Smooth muscle cell (in vitro differentiated cells): ENCODE measurements around the gene SPRR4. TPM values are rescaled to one million over a fixed set of nuclear protein-coding genes. Genes with fewer than 3 reads are reported as not detected.

Source experiments
- DNase-seq: peaks from one replicate; lab custom pipeline; 2025; ENCODE audit not compliant: unreplicated experiment; lab: John Stamatoyannopoulos, UW
- H2AFZ ChIP-seq: fragments of 200-600 bp; sonication (generic); 2 replicates; pipeline ENCODE4 v1.6.0; 2016; ENCODE audit warnings: antibody characterized with exemption, low read depth, mild to moderate bottlenecking
- H3F3A ChIP-seq: fragments of 200-600 bp; sonication (generic); 2 replicates; pipeline ENCODE4 v1.6.0; 2017; ENCODE audit warnings: antibody characterized with exemption, low read depth
- H3K27ac ChIP-seq: fragments of 200-600 bp; sonication (generic); 2 replicates; pipeline ENCODE4 v1.5.1; 2016; ENCODE audit warnings: low read depth, mild to moderate bottlenecking
- H3K27me3 ChIP-seq: fragments of 200-600 bp; sonication (generic); 2 replicates; pipeline ENCODE4 v1.6.1; 2016; ENCODE audit warnings: low read depth, mild to moderate bottlenecking
- H3K36me3 ChIP-seq: fragments of 200-600 bp; sonication (generic); 2 replicates; pipeline ENCODE4 v1.5.1; 2016; ENCODE audit warnings: low read depth
- H3K4me1 ChIP-seq: fragments of 200-600 bp; sonication (generic); 2 replicates; pipeline ENCODE4 v1.5.1; 2016; ENCODE audit warnings: low read depth
- H3K4me2 ChIP-seq: fragments of 200-600 bp; sonication (generic); 2 replicates; pipeline ENCODE4 v1.6.0; 2016; ENCODE audit warnings: mild to moderate bottlenecking
- H3K4me3 ChIP-seq: fragments of 200-600 bp; sonication (generic); 2 replicates; pipeline ENCODE4 v1.5.1; 2016; ENCODE audit warnings: mild to moderate bottlenecking
- H3K79me2 ChIP-seq: fragments of 200-600 bp; sonication (generic); 2 replicates; pipeline ENCODE4 v1.6.0; 2016; ENCODE audit warnings: low read depth, mild to moderate bottlenecking
- H3K9ac ChIP-seq: fragments of 200-600 bp; sonication (generic); 2 replicates; pipeline ENCODE4 v1.6.0; 2016; ENCODE audit warnings: low read depth
- H3K9me3 ChIP-seq: fragments of 200-600 bp; sonication (generic); replicated peaks from 2 replicates; pipeline ENCODE4 v1.5.1; 2016; ENCODE audit warnings: low read depth
- H4K20me1 ChIP-seq: fragments of 200-600 bp; sonication (generic); 2 replicates; pipeline ENCODE4 v1.6.0; 2016; ENCODE audit warnings: low read depth
- WGBS: methylation state at CpG from one replicate; pipeline ENCODE4 v1.1.7; 2016; ENCODE audit warnings: low lambda C conversion rate; 5-methylcytosine and 5-hydroxymethylcytosine counted together
- polyA plus RNA-seq: library from polyadenylated mRNA; unstranded; fragments of >200 nt; fragmentation: Nextera tagmentation; extraction: Ambion mirVana; gene quantifications from 2 replicates; pipeline ENCODE4 v1.2.1, GENCODE V29; 2016
- total RNA-seq: library from RNA; depleted of rRNA; stranded (reverse); fragments of >200 nt; gene quantifications from 2 replicates; pipeline ENCODE4 v1.2.3, GENCODE V29; 2014
- TF ChIP-seq, protein P1 (sequence below): fragments of 200-600 bp; sonication (generic); IDR thresholded peaks from 2 replicates; pipeline ENCODE4 v1.5.1; 2017; ENCODE audit warnings: borderline replicate concordance, mild to moderate bottlenecking, antibody characterized with exemption; ENCODE audit not compliant: insufficient read depth, poor library complexity, severe bottlenecking

The SPRR4 gene
- total and polyA plus RNA-seq, 2 experiments from 2014 or later, result 5.9 TPM; not detected in 1

DNA sequence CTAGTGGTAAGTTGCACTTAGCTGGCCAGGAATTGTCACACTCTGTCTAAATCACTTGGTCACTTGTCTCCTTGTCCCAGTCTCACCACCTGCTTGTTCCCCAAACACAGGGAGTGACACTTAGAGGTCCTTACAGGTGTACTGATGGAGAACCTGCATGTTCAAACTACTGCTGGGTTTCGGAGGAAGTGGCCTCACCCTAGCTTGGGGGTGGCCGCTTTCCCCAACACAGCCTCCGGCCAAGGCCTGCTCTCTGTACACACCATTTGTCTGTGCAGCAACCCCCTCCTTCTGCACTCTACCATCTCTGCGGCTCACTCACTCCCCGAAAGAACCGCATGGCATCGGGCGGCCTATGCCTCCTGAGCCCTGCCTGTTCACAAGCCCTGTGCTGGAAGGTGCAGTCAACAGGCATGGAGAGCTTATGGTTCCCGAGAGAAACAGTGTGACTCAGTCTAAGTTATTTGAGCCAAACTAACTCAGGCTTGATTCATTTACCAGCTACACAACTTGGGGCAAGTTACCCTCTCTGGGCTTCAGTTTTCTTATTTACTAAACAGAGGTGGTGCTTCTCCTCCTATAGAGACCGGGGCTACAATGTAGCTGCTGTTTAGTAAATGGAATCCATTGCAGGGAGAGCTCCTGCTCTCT, 10.5 kb upstream of the SPRR4 start:
- no peaks in the 10 kb centered on the region for H3K79me2 ChIP-seq
- H3K4me2 ChIP-seq, result no peak overlapping the region
- no peaks in the 10 kb centered on the region for H3K27me3 ChIP-seq
- DNase-seq, result no peak
- H4K20me1 ChIP-seq, result no peaks in the 10 kb centered on the region
- H3F3A ChIP-seq, result no peaks in the 10 kb centered on the region
- H3K36me3 ChIP-seq, result no peaks in the 10 kb centered on the region
- 87% methylated on average over 10 of the region's 10 CpGs for WGBS
- TF ChIP-seq, protein P1, sequence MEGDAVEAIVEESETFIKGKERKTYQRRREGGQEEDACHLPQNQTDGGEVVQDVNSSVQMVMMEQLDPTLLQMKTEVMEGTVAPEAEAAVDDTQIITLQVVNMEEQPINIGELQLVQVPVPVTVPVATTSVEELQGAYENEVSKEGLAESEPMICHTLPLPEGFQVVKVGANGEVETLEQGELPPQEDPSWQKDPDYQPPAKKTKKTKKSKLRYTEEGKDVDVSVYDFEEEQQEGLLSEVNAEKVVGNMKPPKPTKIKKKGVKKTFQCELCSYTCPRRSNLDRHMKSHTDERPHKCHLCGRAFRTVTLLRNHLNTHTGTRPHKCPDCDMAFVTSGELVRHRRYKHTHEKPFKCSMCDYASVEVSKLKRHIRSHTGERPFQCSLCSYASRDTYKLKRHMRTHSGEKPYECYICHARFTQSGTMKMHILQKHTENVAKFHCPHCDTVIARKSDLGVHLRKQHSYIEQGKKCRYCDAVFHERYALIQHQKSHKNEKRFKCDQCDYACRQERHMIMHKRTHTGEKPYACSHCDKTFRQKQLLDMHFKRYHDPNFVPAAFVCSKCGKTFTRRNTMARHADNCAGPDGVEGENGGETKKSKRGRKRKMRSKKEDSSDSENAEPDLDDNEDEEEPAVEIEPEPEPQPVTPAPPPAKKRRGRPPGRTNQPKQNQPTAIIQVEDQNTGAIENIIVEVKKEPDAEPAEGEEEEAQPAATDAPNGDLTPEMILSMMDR, result no peak
- H3K4me1 ChIP-seq, result no peaks in the 10 kb centered on the region
- H2AFZ ChIP-seq, result no peak overlapping the region
- H3K27ac ChIP-seq, result no peak overlapping the region
- H3K4me3 ChIP-seq, result no peak overlapping the region
- no peaks in the 10 kb centered on the region for H3K9me3 ChIP-seq
- no peak overlapping the region for H3K9ac ChIP-seq

DNA sequence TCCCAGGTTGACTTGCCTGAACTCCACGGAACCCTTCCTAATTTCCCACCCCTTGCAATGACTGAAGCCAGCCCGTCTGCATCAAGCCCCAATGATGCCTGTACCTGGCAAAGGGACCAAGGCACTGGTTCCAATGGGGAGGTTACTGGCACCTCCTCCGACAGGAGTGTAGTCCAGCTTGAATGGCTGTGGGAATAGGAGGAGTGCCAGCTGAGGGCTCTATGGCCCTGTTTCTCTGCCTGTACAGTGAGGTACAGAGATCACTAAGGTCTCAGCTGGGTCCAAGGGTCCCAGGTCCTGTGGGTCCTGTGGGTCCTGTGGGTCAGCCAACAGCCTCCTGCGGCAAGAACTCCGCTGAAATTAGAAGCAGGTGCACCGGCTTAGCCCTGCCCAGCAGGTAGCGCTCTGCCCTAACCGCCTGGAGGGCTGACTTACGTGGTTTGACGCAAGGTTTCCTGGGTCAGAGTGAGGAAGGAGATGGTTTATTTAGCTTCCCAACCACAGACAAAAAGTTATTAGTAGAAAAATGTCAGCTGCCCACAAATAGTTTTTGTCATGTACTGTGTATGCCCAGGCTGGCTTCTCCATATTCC, 9.9 kb upstream of the SPRR4 start:
- Histone ChIP-seq H3K4me3 (no peak overlapping the region), H3K36me3 (no peaks in the 10 kb centered on the region), H3K79me2 (no peaks in the 10 kb centered on the region), H3F3A (no peaks in the 10 kb centered on the region), H4K20me1 (no peaks in the 10 kb centered on the region), H3K27ac (no peak overlapping the region), H2AFZ (no peak overlapping the region), H3K4me2 (no peak overlapping the region), H3K4me1 (no peaks in the 10 kb centered on the region), H3K27me3 (no peaks in the 10 kb centered on the region), H3K9ac (no peak overlapping the region), H3K9me3 (no peaks in the 10 kb centered on the region)
- TF ChIP-seq, protein P1, result no peak
- WGBS, result 70% methylated on average over 10 of the region's 10 CpGs
- no peak for DNase-seq

DNA sequence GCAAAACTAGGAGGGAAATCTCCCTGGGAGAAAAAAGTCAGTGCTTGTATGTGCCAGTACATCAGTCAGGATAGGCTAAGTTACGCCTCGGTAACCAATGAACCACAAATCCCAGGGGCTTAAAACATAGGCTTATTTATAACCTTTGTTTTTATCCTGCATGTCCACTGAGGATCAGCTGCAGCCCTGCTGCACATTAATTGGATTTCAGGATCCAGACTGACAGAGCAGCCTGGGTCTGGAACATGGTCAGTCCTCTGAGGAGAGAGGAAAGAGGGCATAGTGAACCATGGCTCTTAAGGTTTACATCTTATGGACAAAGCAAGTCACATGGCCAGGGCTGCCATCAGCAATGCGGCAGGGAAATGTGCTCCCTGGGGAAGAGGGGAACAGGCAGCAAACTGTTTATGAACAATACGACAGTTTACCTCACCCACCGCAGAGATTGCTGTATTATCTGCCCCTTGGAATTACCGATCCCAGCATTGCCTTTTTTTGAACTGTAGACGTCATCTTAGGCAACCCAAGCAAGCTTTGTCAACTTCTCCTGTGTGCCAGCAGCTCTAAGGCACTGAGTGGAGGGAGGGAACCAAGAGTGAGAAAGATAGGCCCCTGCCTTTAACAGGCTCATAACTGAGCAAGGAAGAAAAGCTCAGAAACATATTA, 9.1 kb upstream of the SPRR4 start:
- Histone ChIP-seq H3K79me2 (no peaks in the 10 kb centered on the region), H3K9me3 (no peaks in the 10 kb centered on the region), H4K20me1 (no peaks in the 10 kb centered on the region), H3K4me2 (no peak overlapping the region), H3K4me1 (no peaks in the 10 kb centered on the region), H3K9ac (no peak overlapping the region), H3K27me3 (no peaks in the 10 kb centered on the region), H3K27ac (no peak overlapping the region), H3F3A (no peaks in the 10 kb centered on the region), H3K4me3 (no peak overlapping the region), H2AFZ (no peak overlapping the region), H3K36me3 (no peaks in the 10 kb centered on the region)
- no peak for DNase-seq
- TF ChIP-seq, protein P1, result no peak
- 85% methylated on average over 7 of the region's 7 CpGs for WGBS
